ENCODE results near the gene HACE1.

- TF ChIP-seq YY1 (IDR thresholded peaks at IDR 0.05; ENCODE audit: low read depth): no peak
- no peak for TF ChIP-seq RAD21 (IDR thresholded peaks at IDR 0.05; ENCODE audit: low read depth)
- no peak for TF ChIP-seq MAX (IDR thresholded peaks at IDR 0.05)
- TF ChIP-seq REST (IDR thresholded peaks at IDR 0.05; ENCODE audit: low read depth): no peak
- no peak for TF ChIP-seq FOXM1 (IDR thresholded peaks at IDR 0.05; ENCODE audit: borderline replicate concordance, low read depth)
- TF ChIP-seq TAF1 (IDR thresholded peaks at IDR 0.05; ENCODE audit: low read depth): no peak
- TF ChIP-seq EGR1 (IDR thresholded peaks at IDR 0.05): no peak
- no peak for TF ChIP-seq EP300 (IDR thresholded peaks at IDR 0.05; ENCODE audit: borderline replicate concordance)
Observed at GRCh38 chr6:104829183-104829958, 30.3 kb downstream of the HACE1 start.
